Left lung (tissue), 10 donors: ENCODE measurements around the gene DGCR8. TPM values are rescaled to one million over a fixed set of nuclear protein-coding genes. Genes with fewer than 3 reads are reported as not detected.

ENCODE experiments used
- ATAC-seq: fragments of 200-7000 bp; cut with Tn5 transposase; one replicate; pipeline ENCODE4 v1.9.1; 2020; ENCODE audit warnings: moderate library complexity
- DNase-seq, 4 donors: peaks; one replicate each; pipeline ENCODE4 v3.0.0-alpha.2; 2013 to 2020
- H3K27ac ChIP-seq, 2 donors: fragments of 200-600 bp; sonication (generic) in 1 of 2; one replicate each; pipeline versions ENCODE4 v1.5.0 to v1.8.0; 2020 to 2021
- H3K27me3 ChIP-seq, 2 donors: fragments of 200-600 bp; sonication (generic) in 1 of 2; one replicate each; pipeline versions ENCODE4 v1.5.0 to v1.8.0; 2020 to 2021
- H3K36me3 ChIP-seq, 2 donors: fragments of 200-600 bp; sonication (generic) in 1 of 2; one replicate each; pipeline versions ENCODE4 v1.5.0 to v1.8.0; 2020 to 2021
- H3K4me1 ChIP-seq, 2 donors: fragments of 200-600 bp; one replicate each; pipeline ENCODE4 v1.8.0; 2021
- H3K4me3 ChIP-seq, 2 donors: fragments of 200-600 bp; sonication (generic) in 1 of 2; one replicate each; pipeline versions ENCODE4 v1.5.0 to v1.8.0; 2020 to 2021; ENCODE audit warnings: mild to moderate bottlenecking in 1 of 2
- H3K9me3 ChIP-seq, 2 donors: fragments of 200-600 bp; sonication (generic) in 1 of 2; one replicate each; pipeline versions ENCODE4 v1.5.0 to v1.8.0; 2020 to 2021
- CTCF ChIP-seq, 2 donors: fragments of 200-600 bp; sonication (generic) in 1 of 2; IDR thresholded peaks; one replicate each; pipeline versions ENCODE4 v1.5.0 to v1.8.0; 2021; ENCODE audit warnings: antibody characterized with exemption in 2 of 2
- intact Hi-C, 2 donors: fragments of 100-400 bp; cut with DNase I; formaldehyde crosslinking; loops; one replicate each; pipeline versions ENCODE4 v1.11.2 to v1.14.2; 2022
- polyA plus RNA-seq, 6 donors: library from polyadenylated mRNA; unstranded; fragments of 120-200 nt; gene quantifications; one replicate each; pipeline ENCODE4 v1.2.1, GENCODE V29; 2013; ENCODE audit not compliant: insufficient read length in 6 of 6
- total RNA-seq, 2 donors: library from RNA; stranded (reverse); fragmentation: NEBNext Ultra II Directional; extraction: Animal tissue kit (Norgen Biotek cat#: 25700); gene quantifications; one replicate each; pipeline ENCODE4 v1.2.1, GENCODE V29; 2021
- donor health status: DM: no; HTN: yes; CAD: no.
- donor health status: DM: no; HTN: no; CAD: no.

DGCR8 gene
- total and polyA plus RNA-seq, 8 donors = 28.9 to 63.2 (median 44.5) TPM

- ATAC-seq (no peak), DNase-seq (peak in 1 of 4 donors; percentile 52)
- H3K9me3 ChIP-seq = no peaks in the 10 kb centered on the region
- TF ChIP-seq CTCF (IDR thresholded peaks at IDR 0.05) = no peak
- peaks cover 0 to 99% of the 10 kb centered on the region in 2 donors for H3K36me3 ChIP-seq
- H3K4me1 ChIP-seq = peaks cover 4 to 12% of the 10 kb centered on the region in 2 donors
- intact Hi-C loops = no loop called here
- H3K27ac ChIP-seq = no peak overlapping the region
- no peaks in the 10 kb centered on the region for H3K27me3 ChIP-seq
- H3K4me3 ChIP-seq = no peak overlapping the region
These were observed 31.1 kb downstream of the DGCR8 start for GRCh38 chr22:20111045-20111688.

- Histone ChIP-seq H3K4me1 (peaks cover 7 to 16% of the 10 kb centered on the region in 2 donors), H3K27me3 (no peaks in the 10 kb centered on the region), H3K36me3 (peaks cover 0 to 91% of the 10 kb centered on the region in 2 donors), H3K9me3 (no peaks in the 10 kb centered on the region), H3K27ac (no peak overlapping the region), H3K4me3 (no peak overlapping the region)
- no peak for TF ChIP-seq CTCF (IDR thresholded peaks at IDR 0.05)
- intact Hi-C loops = no loop called here
- peak in 1 of 4 donors; percentile 32 for DNase-seq
- no peak for ATAC-seq
These were observed 31.9 kb downstream of the DGCR8 start for GRCh38 chr22:20111689-20112622.

GRCh38 chr22:20112623-20113511 lies 32.8 kb downstream of the DGCR8 start:
- TF ChIP-seq CTCF (IDR thresholded peaks at IDR 0.05) = no peak
- Histone ChIP-seq H3K27me3 (no peaks in the 10 kb centered on the region), H3K4me1 (peaks cover 7 to 18% of the 10 kb centered on the region in 2 donors), H3K4me3 (no peak overlapping the region), H3K9me3 (no peaks in the 10 kb centered on the region), H3K36me3 (peaks cover 0 to 82% of the 10 kb centered on the region in 2 donors), H3K27ac (no peak overlapping the region)
- DNase-seq (peak in 1 of 4 donors; percentile 59), ATAC-seq (no peak)
- intact Hi-C loops = no loop called here

- ATAC-seq (no peak), DNase-seq (peak in 1 of 4 donors; percentile 67)
- no peaks in the 10 kb centered on the region for H3K9me3 ChIP-seq
- no peak for TF ChIP-seq CTCF (IDR thresholded peaks at IDR 0.05)
- no peaks in the 10 kb centered on the region for H3K27me3 ChIP-seq
- H3K36me3 ChIP-seq = peaks cover 0 to 74% of the 10 kb centered on the region in 2 donors
- H3K4me1 ChIP-seq = peaks cover 12 to 27% of the 10 kb centered on the region in 2 donors
- H3K27ac ChIP-seq = no peak overlapping the region
- no peak overlapping the region for H3K4me3 ChIP-seq
- intact Hi-C loops = no loop called here
These were observed 33.7 kb downstream of the DGCR8 start for GRCh38 chr22:20113551-20114310.
